Mesendoderm (in vitro differentiated cells): ENCODE results near the gene ARHGAP10.

ENCODE experiments used
- DNase-seq: peaks from one replicate; pipeline ENCODE4 v3.0.0; 2013
- H2AK5ac ChIP-seq: 2 replicates; pipeline ENCODE4 v1.6.1; 2013; ENCODE audit warnings: low read length, inconsistent platforms
- H2BK120ac ChIP-seq: 2 replicates; pipeline ENCODE4 v1.6.1; 2013; ENCODE audit warnings: low read depth, mild to moderate bottlenecking, low read length, moderate library complexity, mixed read lengths
- H2BK15ac ChIP-seq: replicated peaks from 2 replicates; pipeline ENCODE4 v1.6.1; 2013; ENCODE audit warnings: low read depth, mild to moderate bottlenecking, moderate library complexity
- H2BK5ac ChIP-seq: 2 replicates; pipeline ENCODE4 v1.6.1; 2013; ENCODE audit warnings: low read length, inconsistent platforms
- H3K18ac ChIP-seq: 2 replicates; pipeline ENCODE4 v1.6.1; 2013; ENCODE audit warnings: mild to moderate bottlenecking, low read length, mixed read lengths
- H3K23ac ChIP-seq: one replicate; pipeline ENCODE4 v1.6.1; 2013; ENCODE audit warnings: low read length
- H3K27ac ChIP-seq: 2 replicates; pipeline ENCODE4 v1.5.1; 2013; ENCODE audit warnings: low read depth, mild to moderate bottlenecking, inconsistent platforms, low read length, moderate library complexity
- H3K27me3 ChIP-seq: 2 replicates; pipeline ENCODE4 v1.6.1; 2013; ENCODE audit warnings: low read length, control low read depth, mild to moderate bottlenecking, inconsistent platforms; ENCODE audit not compliant: insufficient read depth, poor library complexity
- H3K36me3 ChIP-seq: 2 replicates; pipeline ENCODE4 v1.6.1; 2013; ENCODE audit warnings: low read length, inconsistent platforms; ENCODE audit not compliant: control insufficient read depth, insufficient read depth
- H3K4ac ChIP-seq: one replicate; pipeline ENCODE4 v1.6.1; 2013; ENCODE audit warnings: low read depth, mild to moderate bottlenecking, low read length, moderate library complexity
- H3K4me1 ChIP-seq: 2 replicates; pipeline ENCODE4 v1.6.1; 2013; ENCODE audit warnings: low read depth, low read length, inconsistent platforms; ENCODE audit not compliant: control insufficient read depth
- H3K4me2 ChIP-seq: 2 replicates; pipeline ENCODE4 v1.6.1; 2013; ENCODE audit warnings: low read length
- H3K4me3 ChIP-seq: 2 replicates; pipeline ENCODE4 v1.5.1; 2013; ENCODE audit warnings: mild to moderate bottlenecking, low read length
- H3K56ac ChIP-seq: one replicate; pipeline ENCODE4 v1.6.1; 2013; ENCODE audit warnings: low read length
- H3K79me1 ChIP-seq: 2 replicates; pipeline ENCODE4 v1.6.1; 2013; ENCODE audit warnings: low read length, inconsistent platforms
- H3K79me2 ChIP-seq: 2 replicates; pipeline ENCODE4 v1.6.1; 2013; ENCODE audit warnings: mild to moderate bottlenecking, low read length; ENCODE audit not compliant: control insufficient read depth, insufficient read depth
- H3K9ac ChIP-seq: 2 replicates; pipeline ENCODE4 v1.6.1; 2013; ENCODE audit warnings: low read length, inconsistent platforms
- H4K5ac ChIP-seq: one replicate; pipeline ENCODE4 v1.6.1; 2013; ENCODE audit warnings: low read length
- H4K8ac ChIP-seq: one replicate; pipeline ENCODE4 v1.6.1; 2013; ENCODE audit warnings: low read depth, mild to moderate bottlenecking, control low read depth, low read length, moderate library complexity
- WGBS: extraction: QIAGEN DNeasy Blood & Tissue Kit; methylation state at CpG from one replicate; pipeline ENCODE4 v1.1.7; 2013; ENCODE audit warnings: low lambda C conversion rate, missing lambda C conversion rate; ENCODE audit not compliant: insufficient coverage; ENCODE audit errors: extremely low coverage; 5-methylcytosine and 5-hydroxymethylcytosine counted together

The ARHGAP10 gene

DNA sequence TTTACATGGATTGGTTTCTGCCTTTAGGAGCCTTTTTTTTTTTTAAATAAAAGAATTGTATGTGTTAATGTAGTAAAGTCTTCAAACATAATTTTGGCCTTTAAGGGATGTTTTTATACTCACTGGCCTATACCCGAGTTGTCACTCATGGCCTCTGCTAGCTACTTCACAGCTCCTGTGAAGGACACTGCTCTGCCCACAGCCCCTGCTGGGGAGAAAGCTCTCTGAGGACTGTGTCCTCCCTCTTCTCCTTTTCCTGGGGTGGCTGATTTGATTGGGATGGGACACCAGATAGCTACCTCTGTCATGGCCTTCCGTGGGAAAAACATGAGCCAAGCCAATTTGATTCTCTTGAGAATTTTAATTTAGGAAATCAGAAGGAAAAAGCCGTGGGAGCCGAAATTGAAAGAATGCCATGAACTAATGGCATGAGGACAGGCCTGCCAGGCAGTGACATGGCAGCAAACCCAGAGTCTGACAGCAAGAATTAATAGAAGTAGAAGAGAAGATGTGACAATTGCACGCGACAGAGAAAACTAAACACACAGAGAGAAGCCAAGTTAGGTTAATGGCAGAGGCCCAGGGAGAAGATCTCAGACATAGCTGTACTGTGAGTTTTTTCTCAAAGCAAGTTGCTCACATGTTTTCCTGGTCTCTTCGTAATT is 81.4 kb downstream of the ARHGAP10 start:
- no peak overlapping the region for H3K4me2 ChIP-seq
- H3K27me3 ChIP-seq = no peaks in the 10 kb centered on the region
- H2BK120ac ChIP-seq = no peak overlapping the region
- no peak overlapping the region for H3K27ac ChIP-seq
- no peak for DNase-seq
- H2AK5ac ChIP-seq = no peak overlapping the region
- WGBS = no CpG with 5 or more reads among the region's 7 CpGs
- H3K4me3 ChIP-seq = no peak overlapping the region
- no peak overlapping the region for H2BK5ac ChIP-seq
- H4K8ac ChIP-seq = no peak overlapping the region
- H3K56ac ChIP-seq = no peak overlapping the region
- H3K36me3 ChIP-seq = no peaks in the 10 kb centered on the region
- H3K18ac ChIP-seq = no peak overlapping the region
- H3K4ac ChIP-seq = no peak overlapping the region
- H3K9ac ChIP-seq = no peak overlapping the region
- H2BK15ac ChIP-seq = no peak overlapping the region
- H3K79me1 ChIP-seq = peaks cover 2% of the 10 kb centered on the region
- no peaks in the 10 kb centered on the region for H3K79me2 ChIP-seq
- H4K5ac ChIP-seq = no peak overlapping the region
- no peaks in the 10 kb centered on the region for H3K4me1 ChIP-seq
- no peak overlapping the region for H3K23ac ChIP-seq

DNA sequence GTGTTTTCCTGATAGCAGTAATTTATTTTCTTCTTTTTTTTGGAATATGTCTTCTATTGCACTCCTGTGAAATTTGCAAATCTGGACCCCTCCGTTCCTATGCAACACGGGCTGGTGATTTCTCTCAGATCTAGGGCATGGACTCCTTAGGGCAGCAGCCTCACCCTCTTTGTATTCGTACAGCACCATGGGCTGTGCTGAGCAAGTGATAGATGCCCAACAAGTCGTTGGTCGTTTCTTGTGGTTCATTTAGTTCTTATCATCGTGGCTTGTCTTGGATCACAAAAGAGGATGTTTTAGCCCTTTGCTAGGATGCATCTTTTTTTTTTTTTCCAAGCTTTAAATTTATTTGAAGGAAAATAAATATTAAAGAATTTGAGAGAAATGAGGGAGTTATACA is 82.1 kb downstream of the ARHGAP10 start:
- no peak overlapping the region for H4K8ac ChIP-seq
- no peak overlapping the region for H3K9ac ChIP-seq
- no peak overlapping the region for H2AK5ac ChIP-seq
- DNase-seq = no peak
- H3K27me3 ChIP-seq = no peaks in the 10 kb centered on the region
- H3K4ac ChIP-seq = no peak overlapping the region
- no CpG with 5 or more reads among the region's 6 CpGs for WGBS
- H3K23ac ChIP-seq = no peak overlapping the region
- H3K79me2 ChIP-seq = no peaks in the 10 kb centered on the region
- H3K79me1 ChIP-seq = peaks cover 2% of the 10 kb centered on the region
- H3K4me1 ChIP-seq = no peaks in the 10 kb centered on the region
- no peak overlapping the region for H2BK15ac ChIP-seq
- no peak overlapping the region for H2BK120ac ChIP-seq
- no peak overlapping the region for H3K4me2 ChIP-seq
- no peak overlapping the region for H3K4me3 ChIP-seq
- no peak overlapping the region for H3K56ac ChIP-seq
- no peak overlapping the region for H2BK5ac ChIP-seq
- no peak overlapping the region for H4K5ac ChIP-seq
- H3K36me3 ChIP-seq = no peaks in the 10 kb centered on the region
- H3K18ac ChIP-seq = no peak overlapping the region
- no peak overlapping the region for H3K27ac ChIP-seq

DNA sequence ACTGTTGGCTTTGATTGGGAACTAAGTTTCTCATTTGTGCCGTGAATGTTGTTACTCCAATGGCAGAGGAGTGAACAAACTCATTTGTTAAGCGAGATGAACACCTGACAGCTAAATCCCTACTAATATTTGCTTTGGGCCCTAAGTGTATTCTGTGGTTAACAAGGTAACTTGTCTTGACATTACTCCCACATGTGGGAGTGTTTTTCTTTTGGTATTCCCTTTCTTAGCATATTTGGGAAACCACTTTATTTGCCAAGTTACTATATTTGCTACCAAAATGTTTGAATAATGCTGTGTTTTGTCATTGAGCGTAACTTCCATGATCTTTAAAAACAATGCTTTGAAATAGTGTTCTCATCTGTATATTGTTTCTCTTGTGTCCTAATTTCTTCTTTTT is 82.5 kb downstream of the ARHGAP10 start:
- no peak overlapping the region for H3K27ac ChIP-seq
- H3K4me1 ChIP-seq = no peaks in the 10 kb centered on the region
- no peak overlapping the region for H3K9ac ChIP-seq
- no peak overlapping the region for H4K8ac ChIP-seq
- no peaks in the 10 kb centered on the region for H3K27me3 ChIP-seq
- no peak overlapping the region for H2BK5ac ChIP-seq
- DNase-seq = no peak
- no peak overlapping the region for H3K4ac ChIP-seq
- H3K23ac ChIP-seq = no peak overlapping the region
- no peak overlapping the region for H2AK5ac ChIP-seq
- H3K4me3 ChIP-seq = no peak overlapping the region
- no peak overlapping the region for H2BK120ac ChIP-seq
- no peak overlapping the region for H3K56ac ChIP-seq
- no peaks in the 10 kb centered on the region for H3K79me2 ChIP-seq
- no peaks in the 10 kb centered on the region for H3K36me3 ChIP-seq
- H3K18ac ChIP-seq = no peak overlapping the region
- H4K5ac ChIP-seq = no peak overlapping the region
- no peak overlapping the region for H3K4me2 ChIP-seq
- 100% methylated on average over 1 of the region's 3 CpGs for WGBS
- H2BK15ac ChIP-seq = no peak overlapping the region
- H3K79me1 ChIP-seq = peaks cover 2% of the 10 kb centered on the region

DNA sequence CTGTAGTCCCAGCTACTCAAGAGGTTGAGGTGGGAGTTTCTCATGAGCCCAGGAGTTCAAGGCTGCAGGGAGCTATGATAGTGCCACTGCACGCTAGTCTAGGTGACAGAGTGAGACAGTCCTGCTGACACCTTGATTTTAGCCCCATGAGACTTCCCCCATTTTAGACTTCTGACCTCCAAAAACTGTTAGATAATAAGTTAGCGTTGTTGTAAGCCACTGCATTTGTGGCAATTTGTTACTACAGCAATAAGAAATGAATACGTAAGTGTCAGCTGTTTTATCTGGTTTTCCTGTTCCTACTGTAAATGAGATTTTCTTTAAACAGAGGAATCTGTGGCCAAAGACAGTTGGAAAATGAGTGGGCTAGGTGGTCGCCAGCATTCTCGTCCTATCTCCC is 83.9 kb downstream of the ARHGAP10 start:
- no peaks in the 10 kb centered on the region for H3K79me2 ChIP-seq
- H3K4me1 ChIP-seq = no peaks in the 10 kb centered on the region
- H3K27me3 ChIP-seq = no peaks in the 10 kb centered on the region
- H4K5ac ChIP-seq = no peak overlapping the region
- no CpG with 5 or more reads among the region's 5 CpGs for WGBS
- no peak overlapping the region for H2BK120ac ChIP-seq
- H3K27ac ChIP-seq = no peak overlapping the region
- H3K9ac ChIP-seq = no peak overlapping the region
- no peak overlapping the region for H2AK5ac ChIP-seq
- no peak overlapping the region for H3K4me3 ChIP-seq
- H3K79me1 ChIP-seq = peaks cover 2% of the 10 kb centered on the region
- no peak overlapping the region for H3K4me2 ChIP-seq
- H3K18ac ChIP-seq = no peak overlapping the region
- no peak overlapping the region for H4K8ac ChIP-seq
- no peak overlapping the region for H2BK15ac ChIP-seq
- no peak overlapping the region for H2BK5ac ChIP-seq
- DNase-seq = no peak
- H3K23ac ChIP-seq = no peak overlapping the region
- no peak overlapping the region for H3K4ac ChIP-seq
- no peak overlapping the region for H3K56ac ChIP-seq
- H3K36me3 ChIP-seq = no peaks in the 10 kb centered on the region

DNA sequence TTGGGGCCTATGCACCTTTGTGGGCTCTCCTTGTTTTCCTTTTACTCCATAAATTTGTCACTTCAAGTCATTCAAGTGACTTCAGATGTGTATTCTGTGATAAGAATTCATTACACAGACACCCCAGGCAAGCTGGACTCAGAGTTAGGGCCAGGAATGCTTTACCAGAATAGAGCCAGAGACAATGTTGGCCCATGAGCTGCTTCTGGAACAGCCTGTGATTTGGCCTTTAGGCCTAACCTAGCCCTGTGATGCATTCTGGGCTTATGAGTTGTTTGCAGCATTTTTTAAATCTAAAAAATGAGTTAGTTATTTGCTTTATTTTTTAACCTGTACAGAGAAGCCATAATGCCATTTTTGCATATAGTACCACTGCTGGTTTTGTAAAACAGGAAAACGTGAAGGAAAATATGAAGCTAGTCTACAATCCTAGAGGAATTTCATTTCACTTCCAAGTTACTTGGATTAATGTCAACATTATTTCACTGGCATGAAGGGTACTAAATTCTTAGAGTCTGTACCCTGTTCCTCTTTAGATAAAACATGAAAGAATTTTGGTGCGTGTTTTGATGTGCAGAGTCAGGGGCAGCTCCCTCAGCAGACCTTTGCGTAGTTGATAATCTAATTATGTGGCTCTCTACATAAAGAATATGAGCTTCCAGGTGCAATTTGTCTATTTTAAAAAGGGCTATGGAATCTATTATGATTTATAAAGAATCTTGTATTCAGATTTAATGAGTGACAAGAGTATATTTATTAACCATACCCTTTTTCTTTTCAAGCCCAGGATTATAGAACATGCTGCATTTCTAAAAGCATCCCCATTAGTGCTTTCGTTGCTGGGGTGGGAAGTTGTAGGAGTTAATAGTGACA is 84.7 kb downstream of the ARHGAP10 start:
- Histone ChIP-seq H2BK5ac (no peak overlapping the region), H3K79me1 (peaks cover 2% of the 10 kb centered on the region), H3K4ac (no peak overlapping the region), H2AK5ac (no peak overlapping the region), H4K8ac (no peak overlapping the region), H3K27ac (no peak overlapping the region), H2BK15ac (no peak overlapping the region), H4K5ac (no peak overlapping the region), H3K23ac (no peak overlapping the region), H3K56ac (no peak overlapping the region), H3K27me3 (no peaks in the 10 kb centered on the region), H3K79me2 (no peaks in the 10 kb centered on the region), H3K4me2 (no peak overlapping the region), H3K18ac (peak overlapping the region; percentile 28), H3K36me3 (no peaks in the 10 kb centered on the region), H3K9ac (no peak overlapping the region), H2BK120ac (no peak overlapping the region), H3K4me1 (no peaks in the 10 kb centered on the region), H3K4me3 (no peak overlapping the region)
- no CpG with 5 or more reads among the region's 4 CpGs for WGBS
- DNase-seq = no peak
